IPS-20b (cell line): ENCODE measurements around the gene LENEP.

Experiments used
- H3K27ac ChIP-seq: one replicate; pipeline ENCODE4 v1.5.1; 2013; ENCODE audit warnings: low read length
- H3K27me3 ChIP-seq: 2 replicates; pipeline ENCODE4 v1.6.1; 2013; ENCODE audit warnings: mild to moderate bottlenecking, low read length, inconsistent platforms; ENCODE audit not compliant: insufficient read depth
- H3K36me3 ChIP-seq: 2 replicates; pipeline ENCODE4 v1.6.1; 2013; ENCODE audit warnings: low read depth, mild to moderate bottlenecking, inconsistent platforms, low read length, moderate library complexity; ENCODE audit not compliant: insufficient read depth
- H3K4me1 ChIP-seq: 2 replicates; pipeline ENCODE4 v1.6.1; 2013; ENCODE audit warnings: mild to moderate bottlenecking, control low read depth, inconsistent platforms, low read length, moderate library complexity; ENCODE audit not compliant: insufficient read depth
- H3K4me3 ChIP-seq: 2 replicates; pipeline ENCODE4 v1.5.1; 2013; ENCODE audit warnings: mild to moderate bottlenecking, low read length, inconsistent platforms
- H3K9ac ChIP-seq: 2 replicates; pipeline ENCODE4 v1.6.1; 2013; ENCODE audit warnings: low read depth, mild to moderate bottlenecking, inconsistent platforms, low read length, moderate library complexity
- H3K9me3 ChIP-seq: 2 replicates; pipeline ENCODE4 v1.6.1; 2013; ENCODE audit warnings: mild to moderate bottlenecking, low read depth, low read length, inconsistent platforms; ENCODE audit not compliant: insufficient read depth

Gene LENEP

GRCh38 chr1:154993572-154994268 is at the start of gene LENEP:
LENEP (plus strand) TSS chr1:154993586; CDS start chr1:154993608, 22 bp downstream.
- no peaks in the 10 kb centered on the region for H3K4me1 ChIP-seq
- H3K27me3 ChIP-seq: no peaks in the 10 kb centered on the region
- no peak within 1 kb of the TSS for H3K27ac ChIP-seq
- H3K36me3 ChIP-seq: peaks cover 28% of the 10 kb centered on the region
- no peaks in the 10 kb centered on the region for H3K9me3 ChIP-seq
- no peak within 1 kb of the TSS for H3K4me3 ChIP-seq
- no peak within 1 kb of the TSS for H3K9ac ChIP-seq

GRCh38 chr1:154943649-154944400 is 49.6 kb upstream of the LENEP start:
- Histone ChIP-seq H3K4me1 (peaks cover 8% of the 10 kb centered on the region; the same call in 1 of the 2 replicates), H3K36me3 (no peaks in the 10 kb centered on the region), H3K27me3 (no peaks in the 10 kb centered on the region), H3K27ac (no peak overlapping the region), H3K9me3 (no peaks in the 10 kb centered on the region), H3K4me3 (no peak overlapping the region), H3K9ac (no peak overlapping the region)

DNA sequence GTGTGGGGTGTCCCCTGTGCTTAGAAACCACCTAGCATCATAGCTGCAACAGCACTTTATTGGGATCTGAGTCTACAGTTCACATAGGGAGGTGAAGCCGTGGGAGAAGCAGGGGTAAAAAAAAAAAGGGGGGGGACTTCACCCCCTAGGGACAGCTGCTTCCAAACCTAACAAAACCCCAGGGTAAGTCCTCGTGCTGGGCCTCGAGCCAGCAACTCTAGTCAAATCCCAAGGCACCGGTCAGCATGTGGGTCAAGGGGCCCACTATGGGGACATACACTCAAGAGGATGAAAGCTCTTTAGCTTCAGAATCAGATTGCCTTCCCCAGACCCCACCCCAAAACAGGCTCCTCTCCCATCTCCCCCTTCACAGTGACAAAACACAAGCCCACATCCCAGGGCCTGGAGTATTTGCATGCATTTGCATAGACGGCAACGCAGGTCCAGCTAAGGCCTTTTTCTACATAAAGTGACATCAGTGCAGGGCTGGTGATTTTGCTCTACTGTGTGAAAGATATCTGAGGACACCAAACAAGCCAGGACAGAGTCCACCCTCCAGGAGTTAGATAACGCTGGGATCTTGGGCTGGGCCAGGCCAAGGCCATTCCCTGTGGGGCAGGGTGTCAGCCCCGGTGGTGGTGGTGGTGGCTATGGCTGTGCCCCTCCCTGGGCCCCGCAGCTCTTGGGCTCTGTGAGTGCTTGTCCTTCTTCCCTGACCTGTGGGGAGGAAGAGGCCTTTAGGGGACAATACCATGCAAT is 48.8 kb upstream of the LENEP start:
- no peak overlapping the region for H3K9ac ChIP-seq
- no peaks in the 10 kb centered on the region for H3K36me3 ChIP-seq
- H3K4me1 ChIP-seq: peaks cover 8% of the 10 kb centered on the region; the same call in 1 of the 2 replicates
- no peak overlapping the region for H3K4me3 ChIP-seq
- no peak overlapping the region for H3K27ac ChIP-seq
- H3K27me3 ChIP-seq: no peaks in the 10 kb centered on the region
- H3K9me3 ChIP-seq: no peaks in the 10 kb centered on the region

DNA sequence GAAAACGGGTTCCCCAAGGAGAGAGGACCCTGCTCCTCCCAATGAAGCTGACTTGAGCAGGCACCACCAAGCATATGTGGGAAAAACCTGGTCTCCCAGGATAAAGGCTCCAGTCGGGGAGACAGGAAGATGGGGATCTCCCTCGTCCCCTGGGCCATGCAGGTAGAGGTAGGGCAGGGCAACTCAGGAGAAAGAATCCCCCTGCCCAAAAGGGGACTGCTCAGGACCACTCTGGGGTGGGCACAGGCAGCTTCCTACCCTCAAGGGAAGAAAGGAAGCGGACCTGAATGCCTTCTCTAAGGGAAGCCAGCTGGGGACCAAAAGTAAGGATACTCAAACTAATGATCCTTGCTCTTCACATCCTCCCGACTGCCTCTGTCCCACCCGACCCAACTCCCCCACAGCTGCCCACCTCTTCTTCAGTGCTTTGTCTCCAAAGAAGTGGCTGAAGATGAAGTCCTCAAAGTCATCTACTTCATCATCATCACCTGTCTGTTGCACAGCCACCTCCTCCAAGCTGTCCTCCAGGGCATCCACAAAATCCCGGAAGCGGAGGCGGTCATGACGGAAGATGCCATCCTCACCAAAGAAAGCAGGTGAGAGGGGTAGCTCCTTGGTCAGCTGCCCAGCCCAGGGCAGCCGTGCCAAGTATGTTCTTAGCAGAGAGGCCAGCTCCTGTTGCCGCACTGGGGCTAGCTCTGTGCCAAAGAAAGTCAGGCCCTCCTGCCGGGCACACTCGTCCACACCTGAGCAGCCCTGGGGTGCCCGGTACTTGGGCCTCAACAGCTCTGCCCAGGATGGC is 48.0 kb upstream of the LENEP start:
- Histone ChIP-seq H3K36me3 (no peaks in the 10 kb centered on the region), H3K27me3 (no peaks in the 10 kb centered on the region), H3K4me3 (no peak overlapping the region), H3K4me1 (peaks cover 4% of the 10 kb centered on the region; the same call in 1 of the 2 replicates), H3K9ac (no peak overlapping the region), H3K27ac (no peak overlapping the region), H3K9me3 (no peaks in the 10 kb centered on the region)

DNA sequence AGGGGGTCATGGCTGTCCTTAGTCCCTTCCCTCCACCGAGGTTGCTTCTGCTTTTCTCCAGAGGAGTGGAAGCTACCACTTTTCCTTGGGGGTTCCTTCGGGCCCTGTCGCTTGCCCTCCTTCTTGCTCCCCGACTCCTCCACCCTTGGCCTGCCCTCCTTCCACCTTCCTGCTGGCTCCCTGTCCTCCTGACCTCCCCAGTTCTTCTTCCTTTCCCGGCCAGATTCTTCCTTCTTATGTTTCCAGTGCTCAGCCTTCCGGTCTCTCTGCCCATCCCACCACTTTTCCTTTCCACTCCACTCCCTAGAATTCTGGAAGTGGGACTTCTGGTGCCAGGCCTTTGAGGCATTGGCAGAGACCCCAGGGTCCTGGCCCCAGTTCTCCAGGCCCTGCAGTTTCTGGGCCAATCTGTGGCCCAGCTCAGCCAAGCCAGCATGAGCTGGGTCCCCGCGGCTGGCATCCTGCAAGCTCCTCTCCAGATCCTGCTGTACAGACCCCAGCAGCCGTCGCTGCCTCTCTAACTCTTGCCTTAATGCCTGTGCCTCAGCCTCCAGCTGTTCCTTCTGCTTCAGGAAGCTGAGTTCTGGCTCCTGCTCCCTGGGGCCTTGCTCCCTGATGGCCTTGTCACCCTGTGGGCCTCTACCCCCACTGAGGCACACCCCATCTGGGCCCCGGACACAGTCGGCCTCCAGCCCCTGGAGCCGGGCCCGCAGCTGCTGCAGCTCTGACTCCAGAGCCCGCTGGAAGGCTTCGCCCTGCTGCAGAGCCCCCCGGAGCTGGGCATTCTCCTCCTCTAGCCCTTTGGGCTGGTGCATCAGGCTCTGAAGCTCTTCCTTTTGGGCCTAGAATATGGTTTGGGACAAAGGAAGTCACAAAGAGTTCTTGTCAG is 47.2 kb upstream of the LENEP start:
- Histone ChIP-seq H3K4me3 (no peak overlapping the region), H3K27ac (no peak overlapping the region), H3K4me1 (no peaks in the 10 kb centered on the region), H3K27me3 (no peaks in the 10 kb centered on the region), H3K9me3 (no peaks in the 10 kb centered on the region), H3K9ac (no peak overlapping the region), H3K36me3 (no peaks in the 10 kb centered on the region)

GRCh38 chr1:154948079-154948478 is 45.3 kb upstream of the LENEP start:
- Histone ChIP-seq H3K9ac (no peak overlapping the region), H3K27ac (no peak overlapping the region), H3K27me3 (no peaks in the 10 kb centered on the region), H3K36me3 (no peaks in the 10 kb centered on the region), H3K4me1 (no peaks in the 10 kb centered on the region), H3K9me3 (no peaks in the 10 kb centered on the region), H3K4me3 (no peak overlapping the region)

- no peaks in the 10 kb centered on the region for H3K36me3 ChIP-seq
- H3K9ac ChIP-seq: no peak overlapping the region
- H3K27me3 ChIP-seq: no peaks in the 10 kb centered on the region
- H3K27ac ChIP-seq: no peak overlapping the region
- H3K4me3 ChIP-seq: no peak overlapping the region
- H3K9me3 ChIP-seq: no peaks in the 10 kb centered on the region
- H3K4me1 ChIP-seq: peaks cover 13% of the 10 kb centered on the region
Observed at GRCh38 chr1:154951901-154952657, 41.3 kb upstream of the LENEP start.

DNA sequence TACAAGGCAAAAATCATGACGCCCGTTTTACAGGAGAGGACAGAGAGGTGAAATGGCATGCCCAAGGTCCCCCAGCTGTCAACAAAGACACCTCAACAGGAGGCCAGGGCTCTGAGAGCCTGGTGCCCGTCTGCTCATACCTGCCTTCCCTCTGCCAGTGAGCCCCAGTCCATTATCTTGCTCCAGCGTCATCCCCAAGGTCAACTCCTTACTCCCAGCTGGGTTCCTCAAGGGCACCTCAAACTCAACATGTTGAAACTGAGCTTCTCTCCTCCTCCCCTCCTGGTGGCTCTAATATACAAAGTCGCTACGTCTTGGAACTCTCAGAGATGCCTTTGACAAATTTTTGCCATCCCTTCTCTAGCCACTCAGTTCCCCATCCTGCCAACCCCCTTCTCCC is 40.7 kb upstream of the LENEP start:
- H3K36me3 ChIP-seq: no peaks in the 10 kb centered on the region; the same call in 1 of the 2 replicates
- no peaks in the 10 kb centered on the region for H3K27me3 ChIP-seq
- H3K27ac ChIP-seq: no peak overlapping the region
- H3K9me3 ChIP-seq: no peaks in the 10 kb centered on the region
- H3K4me3 ChIP-seq: no peak overlapping the region
- H3K4me1 ChIP-seq: peaks cover 18% of the 10 kb centered on the region
- no peak overlapping the region for H3K9ac ChIP-seq

DNA sequence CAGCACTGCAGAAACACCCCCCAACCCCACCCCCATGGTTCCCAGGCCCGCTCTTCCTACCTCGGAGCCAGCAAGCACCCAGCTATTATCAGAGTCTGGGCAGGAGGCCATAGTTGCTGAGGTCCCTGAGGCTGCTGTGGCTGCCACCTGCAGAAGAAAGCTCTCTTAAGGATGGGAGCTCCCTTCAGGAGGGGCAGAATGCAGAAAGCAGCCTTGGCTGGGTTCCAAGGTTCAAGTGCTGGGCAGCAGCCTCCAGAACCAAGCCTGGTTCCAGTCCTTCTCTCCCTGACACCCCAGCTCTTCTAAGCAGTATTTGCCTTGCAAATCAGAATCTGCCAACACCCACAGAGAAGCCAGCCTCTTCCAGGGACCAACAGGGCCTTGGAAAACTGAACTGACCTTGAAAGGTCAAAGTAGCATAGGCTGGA is 39.8 kb upstream of the LENEP start:
- Histone ChIP-seq H3K9me3 (no peaks in the 10 kb centered on the region), H3K4me3 (no peak overlapping the region), H3K36me3 (peaks cover 5% of the 10 kb centered on the region; the same call in 1 of the 2 replicates), H3K4me1 (peaks cover 18% of the 10 kb centered on the region), H3K9ac (0 out of 2 replicates have a peak overlapping the region, but pooled peaks have one; percentile 9), H3K27me3 (no peaks in the 10 kb centered on the region), H3K27ac (no peak overlapping the region)

- H3K9me3 ChIP-seq: no peaks in the 10 kb centered on the region
- peaks cover 18% of the 10 kb centered on the region for H3K4me1 ChIP-seq
- H3K9ac ChIP-seq: peak overlapping the region; percentile 82; the same call in 1 of the 2 replicates
- no peak overlapping the region for H3K27ac ChIP-seq
- peak overlapping the region; percentile 82; the same call in 1 of the 2 replicates for H3K4me3 ChIP-seq
- H3K27me3 ChIP-seq: no peaks in the 10 kb centered on the region
- peaks cover 14% of the 10 kb centered on the region; the same call in 1 of the 2 replicates for H3K36me3 ChIP-seq
Observed at GRCh38 chr1:154954541-154954940, 38.8 kb upstream of the LENEP start.
